GM21825 (cell line): ENCODE results near the gene HTT-AS.

Source experiments
- ATAC-seq: cut with Tn5 transposase; IDR thresholded peaks from one replicate; pipeline ENCODE4 v1.9.1; 2021; ENCODE audit warnings: mild to moderate bottlenecking, moderate library complexity; ENCODE audit not compliant: unreplicated experiment

HTT-AS gene

GRCh38 chr4:3091464-3091863 lies 17.1 kb upstream of the HTT-AS start:
- ATAC-seq, result no peak

GRCh38 chr4:3087115-3087797 lies 12.9 kb upstream of the HTT-AS start:
- no peak for ATAC-seq

GRCh38 chr4:3085948-3086670 lies 11.8 kb upstream of the HTT-AS start:
- ATAC-seq, result no peak

GRCh38 chr4:3083732-3084131 lies 9.4 kb upstream of the HTT-AS start:
- ATAC-seq, result no peak

GRCh38 chr4:3082925-3083515 lies 8.7 kb upstream of the HTT-AS start:
- ATAC-seq, result no peak

- ATAC-seq, result peak; percentile 28
These were observed 5.4 kb upstream of the HTT-AS start for GRCh38 chr4:3079694-3080123.

- peak; percentile 31 for ATAC-seq
These were observed 3.5 kb upstream of the HTT-AS start for GRCh38 chr4:3077796-3078195.

- ATAC-seq, result no peak
These were observed 1.3 kb upstream of the HTT-AS start for GRCh38 chr4:3075652-3075981.

GRCh38 chr4:3074846-3075651 lies 711 bp upstream of the HTT-AS start:
- no peak for ATAC-seq

- peak; percentile 26 for ATAC-seq
These were observed 920 bp downstream of the HTT-AS start for GRCh38 chr4:3073158-3074077.

GRCh38 chr4:3071811-3072210 lies 2.5 kb downstream of the HTT-AS start:
- ATAC-seq, result no peak

- ATAC-seq, result no peak
These were observed 3.4 kb downstream of the HTT-AS start for GRCh38 chr4:3070709-3071500.

GRCh38 chr4:3069661-3070199 lies 4.6 kb downstream of the HTT-AS start:
- ATAC-seq, result no peak

GRCh38 chr4:3067473-3068001 lies 6.8 kb downstream of the HTT-AS start:
- no peak for ATAC-seq

GRCh38 chr4:3066836-3067400 lies 7.4 kb downstream of the HTT-AS start:
- no peak for ATAC-seq

GRCh38 chr4:3065551-3065950 lies 8.8 kb downstream of the HTT-AS start:
- ATAC-seq, result no peak

GRCh38 chr4:3062471-3062870 lies 11.9 kb downstream of the HTT-AS start:
- no peak for ATAC-seq

- ATAC-seq, result no peak
These were observed 13.4 kb downstream of the HTT-AS start for GRCh38 chr4:3060946-3061345.

GRCh38 chr4:3059943-3060342 lies 14.4 kb downstream of the HTT-AS start:
- no peak for ATAC-seq
